Measurements from ENCODE around the gene C1orf210. TPM values are rescaled to one million over a fixed set of nuclear protein-coding genes. Genes with fewer than 3 reads are reported as not detected.

Gene C1orf210
- polyA plus RNA-seq, 3 donors = 0.05 TPM; not detected in 2

DNA sequence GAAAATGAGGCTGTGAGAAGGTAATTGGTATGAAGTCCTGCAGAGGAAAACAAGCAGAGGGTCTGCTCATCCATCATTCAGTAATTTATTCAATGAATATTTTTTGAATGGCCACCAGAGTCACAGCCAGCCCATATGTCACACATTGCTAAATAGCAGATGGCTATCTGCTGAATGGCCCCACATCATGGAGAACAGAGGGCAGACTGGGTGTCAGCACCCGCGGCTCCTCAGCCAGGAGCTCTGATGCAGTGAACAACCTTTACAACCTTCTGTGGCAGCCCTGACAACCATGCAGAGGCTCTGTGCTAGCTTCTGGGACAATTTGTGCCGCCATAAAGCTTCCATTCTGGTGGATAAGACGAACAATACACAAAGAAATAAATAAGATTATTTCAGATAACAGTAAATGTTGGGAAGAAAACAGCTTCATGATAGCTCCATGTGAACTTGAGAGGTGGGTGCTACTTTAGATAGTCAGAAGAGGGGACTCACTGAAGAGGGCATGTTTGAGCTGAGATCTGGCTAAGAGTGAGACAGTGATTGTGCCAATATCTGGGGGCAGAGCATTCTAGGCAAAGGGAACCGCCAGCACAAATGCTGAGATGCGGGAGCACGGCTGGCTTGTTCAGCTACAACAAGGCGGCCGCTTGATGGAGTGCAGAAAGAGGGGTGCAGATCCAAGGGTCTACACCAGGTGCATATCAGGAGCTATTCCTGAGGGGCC is 2.8 kb upstream of the C1orf210 start:
- Mint-ChIP-seq H3K9me3 (no peaks in the 10 kb centered on the region), H3K36me3 (no peaks in the 10 kb centered on the region), H3K4me3 (no peak overlapping the region), H3K27me3 (ENCODE audit: low read depth in 3 of 3) (peaks cover 2 to 4% (median 4%) of the 10 kb centered on the region in 3 donors), H3K27ac (no peak overlapping the region), H3K4me1 (no peaks in the 10 kb centered on the region)
- TF ChIP-seq, protein P1, sequence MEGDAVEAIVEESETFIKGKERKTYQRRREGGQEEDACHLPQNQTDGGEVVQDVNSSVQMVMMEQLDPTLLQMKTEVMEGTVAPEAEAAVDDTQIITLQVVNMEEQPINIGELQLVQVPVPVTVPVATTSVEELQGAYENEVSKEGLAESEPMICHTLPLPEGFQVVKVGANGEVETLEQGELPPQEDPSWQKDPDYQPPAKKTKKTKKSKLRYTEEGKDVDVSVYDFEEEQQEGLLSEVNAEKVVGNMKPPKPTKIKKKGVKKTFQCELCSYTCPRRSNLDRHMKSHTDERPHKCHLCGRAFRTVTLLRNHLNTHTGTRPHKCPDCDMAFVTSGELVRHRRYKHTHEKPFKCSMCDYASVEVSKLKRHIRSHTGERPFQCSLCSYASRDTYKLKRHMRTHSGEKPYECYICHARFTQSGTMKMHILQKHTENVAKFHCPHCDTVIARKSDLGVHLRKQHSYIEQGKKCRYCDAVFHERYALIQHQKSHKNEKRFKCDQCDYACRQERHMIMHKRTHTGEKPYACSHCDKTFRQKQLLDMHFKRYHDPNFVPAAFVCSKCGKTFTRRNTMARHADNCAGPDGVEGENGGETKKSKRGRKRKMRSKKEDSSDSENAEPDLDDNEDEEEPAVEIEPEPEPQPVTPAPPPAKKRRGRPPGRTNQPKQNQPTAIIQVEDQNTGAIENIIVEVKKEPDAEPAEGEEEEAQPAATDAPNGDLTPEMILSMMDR (IDR thresholded peaks at IDR 0.05) = no peak
- DNase-seq = no peak
- no peaks in the 10 kb centered on the region for H3K36me3 ChIP-seq (replicated peaks in 1 of 2; ENCODE audit: control insufficient read depth in 1 of 2, insufficient read depth in 2 of 2, low read length in 2 of 2)
- 92% methylated on average over 5 of the region's 9 CpGs for WGBS (ENCODE audit: insufficient coverage)
- H3K27me3 ChIP-seq (ENCODE audit: control insufficient read depth in 2 of 2, insufficient read depth in 2 of 2, low read length in 2 of 2) = no peaks in the 10 kb centered on the region
- intact Hi-C loops (cut with micrococcal nuclease) = no loop called here
- H2AFZ ChIP-seq (ENCODE audit: insufficient read depth, low read depth, low read length, poor library complexity, severe bottlenecking) = no peak overlapping the region
- H3K4me2 ChIP-seq (replicated peaks; ENCODE audit: extremely low read depth, low read length, poor library complexity, severe bottlenecking) = no peak overlapping the region
- no peak overlapping the region for H3K9ac ChIP-seq (ENCODE audit: insufficient read depth, low read length, poor library complexity, severe bottlenecking)
- no peaks in the 10 kb centered on the region for H3K9me3 ChIP-seq (replicated peaks in 1 of 2; ENCODE audit: control insufficient read depth in 1 of 2, insufficient read depth in 1 of 2, low read length in 2 of 2)
- no peaks in the 10 kb centered on the region for H3K4me1 ChIP-seq (ENCODE audit: control insufficient read depth in 1 of 2, insufficient read depth in 2 of 2, low read length in 2 of 2)
- H3K27ac ChIP-seq (ENCODE audit: low read depth in 1 of 2, low read length in 2 of 2) = no peak overlapping the region
- no peaks in the 10 kb centered on the region for H3K79me2 ChIP-seq (ENCODE audit: insufficient read depth, low read length)
- H3K4me3 ChIP-seq (replicated peaks in 1 of 3; ENCODE audit: low read depth in 2 of 3, low read length in 3 of 3) = no peak overlapping the region
- no peaks in the 10 kb centered on the region for H4K20me1 ChIP-seq (ENCODE audit: insufficient read depth, low read length)

DNA sequence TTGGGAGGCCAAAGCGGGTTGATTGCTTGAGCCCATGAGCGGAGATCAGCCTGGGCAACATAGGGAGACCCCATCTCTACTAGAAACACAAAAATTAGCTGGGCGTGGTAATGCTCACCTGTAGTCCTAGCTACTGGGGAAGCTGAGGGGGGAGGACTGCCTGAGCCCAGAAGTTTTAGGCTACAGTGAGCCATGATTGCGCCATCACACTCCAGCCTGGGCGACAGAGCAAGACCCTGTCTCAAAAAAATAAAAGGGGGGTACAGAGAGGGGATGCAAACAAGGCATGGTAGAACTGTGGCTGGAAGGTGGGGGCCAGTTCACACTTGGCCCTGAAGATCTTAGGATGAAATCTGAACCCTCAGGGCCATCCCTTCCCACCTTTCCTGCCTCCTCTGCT is 1.2 kb upstream of the C1orf210 start:
- no peak for DNase-seq
- no peak overlapping the region for H2AFZ ChIP-seq (ENCODE audit: insufficient read depth, low read depth, low read length, poor library complexity, severe bottlenecking)
- Mint-ChIP-seq H3K4me1 (peaks cover under 1% of the 10 kb centered on the region), H3K27me3 (ENCODE audit: low read depth in 3 of 3) (peaks cover 2 to 4% (median 4%) of the 10 kb centered on the region in 3 donors), H3K27ac (no peak overlapping the region), H3K9me3 (no peaks in the 10 kb centered on the region), H3K36me3 (no peaks in the 10 kb centered on the region), H3K4me3 (no peak overlapping the region)
- no peaks in the 10 kb centered on the region for H3K27me3 ChIP-seq (ENCODE audit: control insufficient read depth in 2 of 2, insufficient read depth in 2 of 2, low read length in 2 of 2)
- intact Hi-C loops (cut with micrococcal nuclease) = no loop called here
- no peaks in the 10 kb centered on the region for H3K9me3 ChIP-seq (replicated peaks in 1 of 2; ENCODE audit: control insufficient read depth in 1 of 2, insufficient read depth in 1 of 2, low read length in 2 of 2)
- H3K27ac ChIP-seq (ENCODE audit: low read depth in 1 of 2, low read length in 2 of 2) = no peak overlapping the region
- no peak overlapping the region for H3K9ac ChIP-seq (ENCODE audit: insufficient read depth, low read length, poor library complexity, severe bottlenecking)
- no peak overlapping the region for H3K4me3 ChIP-seq (replicated peaks in 1 of 3; ENCODE audit: low read depth in 2 of 3, low read length in 3 of 3)
- H3K79me2 ChIP-seq (ENCODE audit: insufficient read depth, low read length) = no peaks in the 10 kb centered on the region
- TF ChIP-seq, protein P1 (IDR thresholded peaks at IDR 0.05) = no peak
- no peaks in the 10 kb centered on the region for H3K36me3 ChIP-seq (replicated peaks in 1 of 2; ENCODE audit: control insufficient read depth in 1 of 2, insufficient read depth in 2 of 2, low read length in 2 of 2)
- H4K20me1 ChIP-seq (ENCODE audit: insufficient read depth, low read length) = no peaks in the 10 kb centered on the region
- H3K4me1 ChIP-seq (ENCODE audit: control insufficient read depth in 1 of 2, insufficient read depth in 2 of 2, low read length in 2 of 2) = no peaks in the 10 kb centered on the region
- no peak overlapping the region for H3K4me2 ChIP-seq (replicated peaks; ENCODE audit: extremely low read depth, low read length, poor library complexity, severe bottlenecking)
- 100% methylated on average over 1 of the region's 5 CpGs for WGBS (ENCODE audit: insufficient coverage)

All from CD14-positive monocyte (primary cell).